ENCODE data around the gene MIEF1. TPM values are rescaled to one million over a fixed set of nuclear protein-coding genes. Genes with fewer than 3 reads are reported as not detected.

MIEF1 gene
- total and polyA plus RNA-seq, 2 experiments from 2014 or later = 13.2 to 40.1 TPM

DNA sequence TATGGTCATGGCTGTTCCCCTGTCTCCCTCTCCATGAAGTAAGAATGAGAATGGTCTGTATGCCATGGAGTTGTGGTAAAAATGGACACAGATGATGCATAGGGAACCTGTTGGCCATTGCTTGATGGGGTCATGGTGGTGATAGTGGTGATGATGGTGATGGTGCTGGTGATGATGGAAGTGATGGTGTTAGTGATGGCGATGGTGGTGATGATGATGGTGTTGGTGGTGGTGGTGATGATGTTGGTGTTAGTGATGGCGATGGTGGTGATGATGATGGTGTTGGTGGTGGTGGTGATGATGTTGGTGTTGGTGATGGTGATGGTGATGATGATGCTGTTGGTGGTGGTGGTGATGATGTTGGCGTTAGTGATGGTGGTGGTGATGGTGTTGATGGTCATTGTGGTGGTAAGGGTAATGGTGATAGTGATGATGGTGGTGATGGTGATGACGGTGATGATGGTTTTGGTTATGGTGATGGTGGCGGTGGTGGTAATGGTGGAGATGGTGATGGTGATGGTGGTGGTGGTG, 63.4 kb downstream of the MIEF1 start (continued):
- TF ChIP-seq, protein P1, sequence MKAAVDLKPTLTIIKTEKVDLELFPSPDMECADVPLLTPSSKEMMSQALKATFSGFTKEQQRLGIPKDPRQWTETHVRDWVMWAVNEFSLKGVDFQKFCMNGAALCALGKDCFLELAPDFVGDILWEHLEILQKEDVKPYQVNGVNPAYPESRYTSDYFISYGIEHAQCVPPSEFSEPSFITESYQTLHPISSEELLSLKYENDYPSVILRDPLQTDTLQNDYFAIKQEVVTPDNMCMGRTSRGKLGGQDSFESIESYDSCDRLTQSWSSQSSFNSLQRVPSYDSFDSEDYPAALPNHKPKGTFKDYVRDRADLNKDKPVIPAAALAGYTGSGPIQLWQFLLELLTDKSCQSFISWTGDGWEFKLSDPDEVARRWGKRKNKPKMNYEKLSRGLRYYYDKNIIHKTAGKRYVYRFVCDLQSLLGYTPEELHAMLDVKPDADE (IDR thresholded peaks at IDR 0.05) = no peak
- TF ChIP-seq STAT1 (IDR thresholded peaks at IDR 0.05; ENCODE audit: unreplicated experiment) (no peak), NANOG (IDR thresholded peaks at IDR 0.05; ENCODE audit: borderline replicate concordance) (no peak), ZNF331 (CRISPR knock-in tag; IDR thresholded peaks at IDR 0.05; ENCODE audit: low read depth) (no peak)

DNA sequence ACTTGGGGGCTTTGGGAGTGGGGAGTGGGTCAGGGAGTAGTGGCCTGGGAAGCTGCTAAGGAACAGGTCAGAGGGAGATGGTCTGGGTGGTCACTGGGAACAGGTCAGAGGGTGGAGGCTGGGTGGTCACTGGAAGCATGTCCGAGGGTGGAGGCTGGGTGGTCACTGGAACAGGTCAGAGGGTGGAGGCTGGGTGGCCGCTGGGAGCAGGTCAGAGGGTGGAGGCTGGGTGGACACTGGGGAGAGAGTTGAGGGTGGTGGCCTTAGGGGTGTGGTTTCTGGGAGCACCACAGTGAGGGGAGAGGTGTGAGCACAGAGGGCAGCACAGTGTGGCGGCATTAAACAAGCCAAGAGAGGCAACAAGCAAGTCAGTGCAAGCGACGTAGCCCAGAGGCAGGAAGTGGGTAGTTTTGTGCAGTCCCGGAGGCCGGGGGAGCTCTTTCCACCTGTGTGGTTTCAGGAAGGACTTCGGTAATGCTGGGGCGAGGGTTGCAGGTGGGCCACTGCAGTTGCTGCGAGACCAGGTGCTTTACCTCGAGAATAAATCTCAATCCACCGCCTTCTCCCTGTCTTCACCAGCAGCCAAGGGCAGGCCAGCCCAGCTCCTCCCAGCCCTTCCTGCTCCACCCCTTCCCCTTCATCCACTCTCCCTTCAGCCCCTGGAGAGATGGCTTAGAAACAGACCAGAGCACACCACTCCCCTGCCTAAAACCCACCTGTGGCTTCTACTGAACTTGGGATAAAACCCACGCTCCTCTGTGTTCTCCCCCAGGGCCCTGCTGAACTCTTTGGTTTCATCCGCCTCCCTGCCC, 65.3 kb downstream of the MIEF1 start:
- TF ChIP-seq, protein P2, sequence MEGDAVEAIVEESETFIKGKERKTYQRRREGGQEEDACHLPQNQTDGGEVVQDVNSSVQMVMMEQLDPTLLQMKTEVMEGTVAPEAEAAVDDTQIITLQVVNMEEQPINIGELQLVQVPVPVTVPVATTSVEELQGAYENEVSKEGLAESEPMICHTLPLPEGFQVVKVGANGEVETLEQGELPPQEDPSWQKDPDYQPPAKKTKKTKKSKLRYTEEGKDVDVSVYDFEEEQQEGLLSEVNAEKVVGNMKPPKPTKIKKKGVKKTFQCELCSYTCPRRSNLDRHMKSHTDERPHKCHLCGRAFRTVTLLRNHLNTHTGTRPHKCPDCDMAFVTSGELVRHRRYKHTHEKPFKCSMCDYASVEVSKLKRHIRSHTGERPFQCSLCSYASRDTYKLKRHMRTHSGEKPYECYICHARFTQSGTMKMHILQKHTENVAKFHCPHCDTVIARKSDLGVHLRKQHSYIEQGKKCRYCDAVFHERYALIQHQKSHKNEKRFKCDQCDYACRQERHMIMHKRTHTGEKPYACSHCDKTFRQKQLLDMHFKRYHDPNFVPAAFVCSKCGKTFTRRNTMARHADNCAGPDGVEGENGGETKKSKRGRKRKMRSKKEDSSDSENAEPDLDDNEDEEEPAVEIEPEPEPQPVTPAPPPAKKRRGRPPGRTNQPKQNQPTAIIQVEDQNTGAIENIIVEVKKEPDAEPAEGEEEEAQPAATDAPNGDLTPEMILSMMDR (conservative IDR thresholded peaks at IDR 0.05; ENCODE audit: low read depth in 2 of 2) = peak in 1 of 2 experiments; percentile 12; a peak in 1 of 4 replicates
- TF ChIP-seq, protein P3, sequence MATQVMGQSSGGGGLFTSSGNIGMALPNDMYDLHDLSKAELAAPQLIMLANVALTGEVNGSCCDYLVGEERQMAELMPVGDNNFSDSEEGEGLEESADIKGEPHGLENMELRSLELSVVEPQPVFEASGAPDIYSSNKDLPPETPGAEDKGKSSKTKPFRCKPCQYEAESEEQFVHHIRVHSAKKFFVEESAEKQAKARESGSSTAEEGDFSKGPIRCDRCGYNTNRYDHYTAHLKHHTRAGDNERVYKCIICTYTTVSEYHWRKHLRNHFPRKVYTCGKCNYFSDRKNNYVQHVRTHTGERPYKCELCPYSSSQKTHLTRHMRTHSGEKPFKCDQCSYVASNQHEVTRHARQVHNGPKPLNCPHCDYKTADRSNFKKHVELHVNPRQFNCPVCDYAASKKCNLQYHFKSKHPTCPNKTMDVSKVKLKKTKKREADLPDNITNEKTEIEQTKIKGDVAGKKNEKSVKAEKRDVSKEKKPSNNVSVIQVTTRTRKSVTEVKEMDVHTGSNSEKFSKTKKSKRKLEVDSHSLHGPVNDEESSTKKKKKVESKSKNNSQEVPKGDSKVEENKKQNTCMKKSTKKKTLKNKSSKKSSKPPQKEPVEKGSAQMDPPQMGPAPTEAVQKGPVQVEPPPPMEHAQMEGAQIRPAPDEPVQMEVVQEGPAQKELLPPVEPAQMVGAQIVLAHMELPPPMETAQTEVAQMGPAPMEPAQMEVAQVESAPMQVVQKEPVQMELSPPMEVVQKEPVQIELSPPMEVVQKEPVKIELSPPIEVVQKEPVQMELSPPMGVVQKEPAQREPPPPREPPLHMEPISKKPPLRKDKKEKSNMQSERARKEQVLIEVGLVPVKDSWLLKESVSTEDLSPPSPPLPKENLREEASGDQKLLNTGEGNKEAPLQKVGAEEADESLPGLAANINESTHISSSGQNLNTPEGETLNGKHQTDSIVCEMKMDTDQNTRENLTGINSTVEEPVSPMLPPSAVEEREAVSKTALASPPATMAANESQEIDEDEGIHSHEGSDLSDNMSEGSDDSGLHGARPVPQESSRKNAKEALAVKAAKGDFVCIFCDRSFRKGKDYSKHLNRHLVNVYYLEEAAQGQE (IDR thresholded peaks at IDR 0.05; ENCODE audit: unreplicated experiment) = no peak
- DNase-seq (ENCODE audit: low spot score) = peak; percentile 24
- peak; percentile 75 for ATAC-seq
- Histone ChIP-seq H3F3A (replicated peaks; ENCODE audit: low read depth) (peaks cover 5% of the 10 kb centered on the region; the same call in 1 of the 2 replicates), H3K4me1 (ENCODE audit: insufficient read depth) (no peaks in the 10 kb centered on the region), H3K4me3 (no peak overlapping the region), H3K79me2 (replicated peaks; ENCODE audit: insufficient read depth) (no peaks in the 10 kb centered on the region), H2AFZ (peak overlapping the region; percentile 86), H4K20me1 (replicated peaks; ENCODE audit: insufficient read depth) (no peaks in the 10 kb centered on the region), H3K36me3 (ENCODE audit: insufficient read depth) (no peaks in the 10 kb centered on the region), H3K27ac (ENCODE audit: low read depth) (no peak overlapping the region), H3K9me2 (ENCODE audit: insufficient read depth) (no peaks in the 10 kb centered on the region), H3K27me3 (ENCODE audit: insufficient read depth) (no peaks in the 10 kb centered on the region), H3K4me2 (no peak overlapping the region)
- Mint-ChIP-seq H3K9me3 (peaks cover 7% of the 10 kb centered on the region), H3K4me1 (peaks cover 6% of the 10 kb centered on the region; the same call in 2 of the 3 replicates), H3K27me3 (ENCODE audit: insufficient read depth, low read depth, poor library complexity) (peaks cover 2% of the 10 kb centered on the region), H3K36me3 (ENCODE audit: low read depth) (peaks cover 4% of the 10 kb centered on the region; the same call in 2 of the 3 replicates), H3K27ac (no peak overlapping the region), H3K4me3 (no peak overlapping the region)

Other genes with a start within 250 kb of the MIEF1 start
- 2,755 and 3,244 TPM in 2 replicates for gene RPL3, start 182.7 kb upstream of the MIEF1 start, total RNA-seq (2014; rRNA removed; shearing (Covaris generic))
- gene RPL3, start 182.7 kb upstream of the MIEF1 start, polyA plus RNA-seq (2016; fragmentation: Nextera tagmentation; extraction: Ambion mirVana) = 1,846 and 1,983 TPM in 2 replicates
- 12.3 and 30.9 TPM in 2 replicates for gene SYNGR1, start 152.3 kb upstream of the MIEF1 start, total RNA-seq (2014; rRNA removed; shearing (Covaris generic))
- gene SYNGR1, start 152.3 kb upstream of the MIEF1 start, polyA plus RNA-seq (2016; fragmentation: Nextera tagmentation; extraction: Ambion mirVana) = 37.0 and 37.7 TPM in 2 replicates
- 18.0 and 27.5 TPM in 2 replicates for gene TAB1, start 102.5 kb upstream of the MIEF1 start, total RNA-seq (2014; rRNA removed; shearing (Covaris generic))
- 10.7 and 12.4 TPM in 2 replicates for gene TAB1, start 102.5 kb upstream of the MIEF1 start, polyA plus RNA-seq (2016; fragmentation: Nextera tagmentation; extraction: Ambion mirVana)
- 10.2 and 13.1 TPM in 2 replicates for gene MGAT3, start 45.3 kb upstream of the MIEF1 start, total RNA-seq (2014; rRNA removed; shearing (Covaris generic))
- gene MGAT3, start 45.3 kb upstream of the MIEF1 start, polyA plus RNA-seq (2016; fragmentation: Nextera tagmentation; extraction: Ambion mirVana) = 1.6 and 1.7 TPM in 2 replicates
- 366 and 446 TPM in 2 replicates for gene ATF4, start 18.3 kb downstream of the MIEF1 start, total RNA-seq (2014; rRNA removed; shearing (Covaris generic))
- 553 and 628 TPM in 2 replicates for gene ATF4, start 18.3 kb downstream of the MIEF1 start, polyA plus RNA-seq (2016; fragmentation: Nextera tagmentation; extraction: Ambion mirVana)
- 153 and 169 TPM in 2 replicates for gene RPS19BP1, start 30.5 kb downstream of the MIEF1 start, total RNA-seq (2014; rRNA removed; shearing (Covaris generic))
- gene RPS19BP1, start 30.5 kb downstream of the MIEF1 start, polyA plus RNA-seq (2016; fragmentation: Nextera tagmentation; extraction: Ambion mirVana) = 215 and 216 TPM in 2 replicates
- gene CACNA1I, start 68.5 kb downstream of the MIEF1 start, total RNA-seq (2014; rRNA removed; shearing (Covaris generic)) = 1.7 and 2.4 TPM in 2 replicates
- 0.42 and 0.47 TPM in 2 replicates for gene CACNA1I, start 68.5 kb downstream of the MIEF1 start, polyA plus RNA-seq (2016; fragmentation: Nextera tagmentation; extraction: Ambion mirVana)

Measured in GM23338 (cell line).